Transverse colon (tissue), 4 donors: Measurements from ENCODE around the gene PTPRJ.

ENCODE experiments used
- CTCF ChIP-seq, 5 experiments: fragments of 200-600 bp in 3 of 5; fragments of 450-650 bp in 2 of 5; sonication (generic) in 3 of 5; IDR thresholded peaks; 1 replicate in 2 of 5; 2 replicates in 3 of 5; pipeline ENCODE4 v1.5.1; 2016 to 2017; ENCODE audit warnings: antibody characterized with exemption in 5 of 5, inconsistent platforms in 3 of 5, mild to moderate bottlenecking in 2 of 5, moderate library complexity in 1 of 5
- EP300 ChIP-seq: sonication (generic); formaldehyde crosslinking; IDR thresholded peaks from one replicate; pipeline ENCODE4 v1.6.1; 2017; ENCODE audit warnings: antibody characterized with exemption, low read depth
- POLR2A ChIP-seq: fragments of 450-650 bp; IDR thresholded peaks from one replicate; pipeline ENCODE4 v1.6.1; 2016; ENCODE audit warnings: antibody characterized with exemption, mild to moderate bottlenecking, moderate library complexity
- POLR2AphosphoS5 ChIP-seq, 3 donors: sonication (generic); formaldehyde crosslinking; IDR thresholded peaks; one replicate each; pipeline ENCODE4 v1.6.1; 2016; ENCODE audit warnings: antibody characterized with exemption in 3 of 3

GRCh38 chr11:47986742-47987141 is 6.4 kb downstream of the PTPRJ start:
- no peak for TF ChIP-seq CTCF (IDR thresholded peaks at IDR 0.05)
- TF ChIP-seq POLR2A, result no peak
- no peak for TF ChIP-seq POLR2AphosphoS5 (IDR thresholded peaks at IDR 0.05)
- no peak for TF ChIP-seq EP300
